Stimulated activated naive B cell treated with anti-CD40 and anti-IgM and Interleukin-4, amounts not matched to agents 10 μg/mL and 1 μg/mL and 100 μg/mL, for 72 hours (primary cell): ENCODE results near the gene CD300LD.
A peak's percentile ranks its signal among the peaks of the same experiment; 100 is the strongest.

Source experiments
- ATAC-seq, 2 donors: fragments of 150-1000 bp; cut with Tn5 transposase; replicated peaks; 2 replicates each; pipeline ENCODE4 v1.10.0; 2021; ENCODE audit warnings: moderate library complexity in 1 of 2
- DNase-seq: peaks from one replicate; pipeline ENCODE4 v3.0.0; 2021
- H3K27ac Mint-ChIP-seq: one replicate; pipeline ENCODE4 v1.8.0; 2022; ENCODE audit warnings: mild to moderate bottlenecking, mixed read lengths
- H3K27me3 Mint-ChIP-seq, 2 donors: one replicate each; pipeline ENCODE4 v1.8.0; 2022; ENCODE audit warnings: mixed read lengths in 2 of 2
- H3K36me3 Mint-ChIP-seq, 2 donors: one replicate each; pipeline ENCODE4 v1.8.0; 2022; ENCODE audit warnings: mixed read lengths in 2 of 2, mild to moderate bottlenecking in 1 of 2
- H3K4me1 Mint-ChIP-seq, 2 donors: one replicate each; pipeline ENCODE4 v1.8.0; 2022; ENCODE audit warnings: mixed read lengths in 2 of 2, mild to moderate bottlenecking in 1 of 2
- H3K4me3 Mint-ChIP-seq, 2 donors: one replicate each; pipeline ENCODE4 v1.8.0; 2022; ENCODE audit warnings: mild to moderate bottlenecking in 2 of 2, mixed read lengths in 2 of 2, moderate library complexity in 1 of 2
- H3K9me3 Mint-ChIP-seq, 2 donors: one replicate each; pipeline ENCODE4 v1.8.0; 2022; ENCODE audit warnings: mixed read lengths in 2 of 2, mild to moderate bottlenecking in 1 of 2

Gene CD300LD

DNA sequence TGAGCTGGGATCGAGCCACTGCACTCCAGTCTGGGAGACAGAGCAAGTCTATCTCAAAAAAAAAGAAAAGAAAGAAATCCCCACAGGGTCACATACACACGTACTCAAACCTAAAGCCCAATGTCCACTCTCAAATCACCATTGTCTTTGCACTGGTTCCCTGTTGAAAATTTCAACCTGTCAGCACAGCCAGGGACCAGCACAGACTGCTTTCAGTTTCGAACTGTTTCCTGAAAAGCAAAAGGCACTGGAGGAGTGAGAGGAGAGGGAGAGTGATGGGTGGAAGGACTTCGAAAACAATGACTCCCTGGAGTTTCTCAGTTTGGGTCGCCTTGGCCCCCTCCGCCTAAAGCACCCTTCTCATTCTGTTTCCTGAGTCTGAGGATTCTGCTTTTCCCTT lies 37.2 kb downstream of the CD300LD start:
- Mint-ChIP-seq H3K4me1 (peaks cover 0 to 35% of the 10 kb centered on the region in 2 donors), H3K9me3 (peaks cover 8% of the 10 kb centered on the region in 2 donors), H3K36me3 (peaks cover 4 to 5% of the 10 kb centered on the region in 2 donors), H3K27me3 (peaks cover 5 to 25% of the 10 kb centered on the region in 2 donors), H3K4me3 (no peak overlapping the region), H3K27ac (no peak overlapping the region)
- no peak for DNase-seq
- ATAC-seq, result no peak

DNA sequence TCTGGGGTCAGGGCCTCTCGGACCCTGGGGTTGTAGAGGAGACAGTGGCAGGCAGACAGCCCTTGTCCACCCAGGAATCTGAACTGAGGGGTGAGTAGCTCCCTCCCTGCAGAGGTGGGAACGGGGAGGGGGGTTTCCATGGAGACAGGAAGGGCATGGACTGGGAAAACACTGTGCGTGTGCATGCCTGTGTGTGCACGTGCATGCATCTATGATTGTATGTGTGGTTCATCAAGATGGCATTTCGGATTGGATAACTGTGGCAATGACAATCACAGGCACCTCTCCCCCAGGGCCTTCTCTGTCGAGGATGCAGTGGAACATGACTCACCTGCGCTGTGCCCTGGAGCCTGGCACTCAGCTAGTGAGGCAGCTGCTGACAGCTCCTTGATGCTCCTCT lies 40.0 kb downstream of the CD300LD start:
- H3K4me3 Mint-ChIP-seq, result no peak overlapping the region
- H3K27ac Mint-ChIP-seq, result no peak overlapping the region
- peaks cover 4 to 5% of the 10 kb centered on the region in 2 donors for H3K9me3 Mint-ChIP-seq
- peaks cover 0 to 4% of the 10 kb centered on the region in 2 donors for H3K36me3 Mint-ChIP-seq
- DNase-seq, result no peak
- peaks cover 17 to 35% of the 10 kb centered on the region in 2 donors for H3K27me3 Mint-ChIP-seq
- H3K4me1 Mint-ChIP-seq, result peaks cover 2 to 17% of the 10 kb centered on the region in 2 donors
- no peak for ATAC-seq

GRCh38 chr17:74550602-74551001 lies 41.5 kb downstream of the CD300LD start:
- Mint-ChIP-seq H3K9me3 (no peaks in the 10 kb centered on the region), H3K4me3 (no peak overlapping the region), H3K4me1 (peaks cover 3 to 25% of the 10 kb centered on the region in 2 donors), H3K36me3 (no peaks in the 10 kb centered on the region), H3K27ac (no peak overlapping the region), H3K27me3 (peaks cover 17 to 30% of the 10 kb centered on the region in 2 donors)
- no peak for ATAC-seq
- no peak for DNase-seq

DNA sequence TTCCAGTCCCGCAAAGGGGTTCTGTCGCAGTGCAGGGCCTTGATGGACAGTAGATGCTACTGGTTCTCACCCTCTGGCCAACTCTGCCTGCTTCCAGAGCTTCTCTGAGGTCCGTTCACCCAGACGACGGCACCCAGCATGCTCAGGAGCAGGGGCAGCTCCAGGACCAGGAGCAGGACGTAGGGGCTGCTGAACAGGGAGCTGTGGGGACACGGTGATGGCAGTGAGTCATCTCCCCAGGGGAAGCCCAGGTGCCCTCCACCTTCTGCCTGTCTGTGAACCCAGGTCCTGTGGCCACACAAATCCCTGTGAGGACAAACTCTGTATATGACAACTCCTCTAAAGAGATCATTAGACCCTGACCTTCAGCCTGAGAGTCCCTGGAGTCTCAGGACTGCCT lies 42.7 kb downstream of the CD300LD start:
- DNase-seq (no peak), ATAC-seq (no peak)
- H3K27ac Mint-ChIP-seq, result no peak overlapping the region
- no peaks in the 10 kb centered on the region for H3K9me3 Mint-ChIP-seq
- H3K27me3 Mint-ChIP-seq, result peaks cover 17 to 34% of the 10 kb centered on the region in 2 donors
- no peaks in the 10 kb centered on the region for H3K36me3 Mint-ChIP-seq
- no peak overlapping the region for H3K4me3 Mint-ChIP-seq
- peaks cover 7 to 35% of the 10 kb centered on the region in 2 donors for H3K4me1 Mint-ChIP-seq

DNA sequence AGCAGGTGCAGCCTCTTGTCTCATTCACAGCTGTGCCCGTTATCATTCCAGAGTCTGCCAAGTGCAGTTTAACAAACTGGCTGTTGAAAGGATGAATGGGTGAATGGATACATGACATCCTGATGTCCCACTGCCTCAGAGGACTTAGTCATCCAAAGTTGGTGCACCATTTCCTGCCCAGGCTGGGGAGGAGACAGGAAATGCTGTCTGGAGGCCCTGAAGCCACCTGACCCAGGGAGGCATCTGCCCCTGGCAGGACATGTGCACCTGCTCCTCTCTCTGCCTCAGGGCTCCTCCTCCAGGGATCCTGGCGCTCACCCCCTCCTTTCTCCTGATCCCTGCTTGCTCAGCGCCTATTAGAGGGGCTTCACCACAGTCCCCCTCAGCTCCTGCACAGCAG lies 44.3 kb downstream of the CD300LD start:
- Mint-ChIP-seq H3K4me1 (peaks cover 7 to 35% of the 10 kb centered on the region in 2 donors), H3K27me3 (peaks cover 17 to 35% of the 10 kb centered on the region in 2 donors), H3K9me3 (no peaks in the 10 kb centered on the region), H3K36me3 (no peaks in the 10 kb centered on the region), H3K4me3 (no peak overlapping the region), H3K27ac (no peak overlapping the region)
- ATAC-seq (no peak), DNase-seq (no peak)

DNA sequence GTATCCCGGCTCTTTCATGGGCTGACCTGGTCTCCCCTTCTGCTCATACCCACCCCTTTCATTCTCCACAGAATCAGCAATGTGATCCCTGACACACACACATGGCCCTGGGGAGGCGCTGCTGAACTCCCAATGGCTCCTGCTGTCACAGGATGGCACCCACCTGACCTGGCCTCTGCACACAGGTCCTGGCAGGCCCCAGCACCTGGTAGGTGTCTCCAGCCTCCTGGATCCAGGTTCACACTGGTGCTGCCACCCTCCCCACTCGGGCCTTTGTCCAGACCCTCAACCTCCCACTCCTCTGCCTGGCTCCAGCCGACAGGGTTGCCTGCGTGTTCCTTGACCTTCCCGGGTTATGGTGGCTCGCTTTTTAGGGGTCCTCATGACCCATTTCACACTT lies 44.8 kb downstream of the CD300LD start:
- no peaks in the 10 kb centered on the region for H3K9me3 Mint-ChIP-seq
- DNase-seq (no peak), ATAC-seq (no peak)
- H3K36me3 Mint-ChIP-seq, result no peaks in the 10 kb centered on the region
- no peak overlapping the region for H3K4me3 Mint-ChIP-seq
- H3K27me3 Mint-ChIP-seq, result peaks cover 17 to 34% of the 10 kb centered on the region in 2 donors
- no peak overlapping the region for H3K27ac Mint-ChIP-seq
- H3K4me1 Mint-ChIP-seq, result peaks cover 7 to 30% of the 10 kb centered on the region in 2 donors

- DNase-seq (no peak), ATAC-seq (no peak)
- no peaks in the 10 kb centered on the region for H3K9me3 Mint-ChIP-seq
- H3K27ac Mint-ChIP-seq, result no peak overlapping the region
- peaks cover 7 to 30% of the 10 kb centered on the region in 2 donors for H3K4me1 Mint-ChIP-seq
- H3K4me3 Mint-ChIP-seq, result no peak overlapping the region
- no peaks in the 10 kb centered on the region for H3K36me3 Mint-ChIP-seq
- H3K27me3 Mint-ChIP-seq, result peaks cover 17 to 32% of the 10 kb centered on the region in 2 donors
Measured at GRCh38 chr17:74546586-74546985, 45.5 kb downstream of the CD300LD start.

GRCh38 chr17:74545843-74546230 lies 46.2 kb downstream of the CD300LD start, which contains the start of gene CD300C:
Gene CD300C (minus strand): TSS chr17:74546115. CDS start chr17:74545782, 333 bp downstream.
- peaks cover 7 to 30% of the 10 kb centered on the region in 2 donors for H3K4me1 Mint-ChIP-seq
- peaks cover 14 to 31% of the 10 kb centered on the region in 2 donors for H3K27me3 Mint-ChIP-seq
- ATAC-seq (peak; percentile 84), DNase-seq (no peak)
- H3K27ac Mint-ChIP-seq, result no peak within 1 kb of the TSS
- no peaks in the 10 kb centered on the region for H3K36me3 Mint-ChIP-seq
- H3K9me3 Mint-ChIP-seq, result no peaks in the 10 kb centered on the region
- H3K4me3 Mint-ChIP-seq, result no peak within 1 kb of the TSS

DNA sequence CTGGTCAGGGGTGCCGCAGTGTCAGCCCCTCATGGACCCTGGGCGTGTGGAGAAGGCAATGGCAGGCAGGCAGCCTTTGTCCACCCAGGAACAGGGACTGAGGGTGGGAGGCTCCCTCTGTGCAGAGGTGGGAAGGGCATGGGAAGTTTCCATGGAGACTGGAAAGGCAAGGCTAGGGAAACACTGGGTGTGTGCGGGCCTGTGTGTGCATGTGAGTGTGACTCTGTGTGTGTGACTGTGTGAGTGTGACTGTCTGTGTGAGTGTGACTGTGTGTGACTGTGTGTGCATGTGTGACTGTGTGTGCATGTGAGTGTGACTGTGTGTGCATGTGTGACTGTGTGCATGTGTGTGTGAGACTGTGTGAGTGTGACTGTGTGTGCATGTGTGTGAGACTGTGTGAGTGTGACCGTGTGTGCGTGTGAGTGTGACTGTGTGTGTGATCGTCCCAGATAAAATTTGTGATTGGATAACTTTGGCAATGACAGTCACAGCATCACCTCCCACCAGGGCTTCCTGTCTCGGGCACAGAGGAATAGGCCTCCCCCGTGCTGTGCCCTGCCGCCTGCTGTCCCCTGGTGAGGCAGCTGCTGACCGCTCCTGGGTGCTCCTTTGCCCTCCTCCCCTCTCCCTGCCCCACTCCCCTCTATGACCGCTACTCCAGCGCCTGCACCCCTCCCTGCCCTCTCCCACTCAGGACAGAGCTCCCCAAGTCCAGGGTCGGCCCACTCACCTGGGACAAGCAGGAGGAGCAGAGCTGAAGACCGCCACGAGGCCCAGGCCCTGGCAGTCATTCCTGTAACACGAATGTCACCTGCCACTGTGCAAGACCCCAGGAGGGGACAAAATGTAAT lies 46.9 kb downstream of the CD300LD start:
- Mint-ChIP-seq H3K27me3 (peaks cover 15 to 32% of the 10 kb centered on the region in 2 donors), H3K4me1 (peaks cover 7 to 30% of the 10 kb centered on the region in 2 donors), H3K27ac (no peak overlapping the region), H3K9me3 (no peaks in the 10 kb centered on the region), H3K36me3 (no peaks in the 10 kb centered on the region), H3K4me3 (no peak overlapping the region)
- ATAC-seq (no peak), DNase-seq (no peak)

GRCh38 chr17:74543891-74544760 lies 48.0 kb downstream of the CD300LD start:
- H3K4me1 Mint-ChIP-seq, result peaks cover 7 to 34% of the 10 kb centered on the region in 2 donors
- DNase-seq (no peak), ATAC-seq (no peak)
- H3K27me3 Mint-ChIP-seq, result peaks cover 26 to 39% of the 10 kb centered on the region in 2 donors
- H3K9me3 Mint-ChIP-seq, result no peaks in the 10 kb centered on the region
- H3K27ac Mint-ChIP-seq, result no peak overlapping the region
- no peaks in the 10 kb centered on the region for H3K36me3 Mint-ChIP-seq
- H3K4me3 Mint-ChIP-seq, result no peak overlapping the region

GRCh38 chr17:74543406-74543805 lies 48.7 kb downstream of the CD300LD start:
- no peak for ATAC-seq
- H3K36me3 Mint-ChIP-seq, result no peaks in the 10 kb centered on the region
- peaks cover 19 to 37% of the 10 kb centered on the region in 2 donors for H3K27me3 Mint-ChIP-seq
- no peak for DNase-seq
- H3K27ac Mint-ChIP-seq, result no peak overlapping the region
- no peaks in the 10 kb centered on the region for H3K9me3 Mint-ChIP-seq
- no peak overlapping the region for H3K4me3 Mint-ChIP-seq
- H3K4me1 Mint-ChIP-seq, result peaks cover 7 to 34% of the 10 kb centered on the region in 2 donors

DNA sequence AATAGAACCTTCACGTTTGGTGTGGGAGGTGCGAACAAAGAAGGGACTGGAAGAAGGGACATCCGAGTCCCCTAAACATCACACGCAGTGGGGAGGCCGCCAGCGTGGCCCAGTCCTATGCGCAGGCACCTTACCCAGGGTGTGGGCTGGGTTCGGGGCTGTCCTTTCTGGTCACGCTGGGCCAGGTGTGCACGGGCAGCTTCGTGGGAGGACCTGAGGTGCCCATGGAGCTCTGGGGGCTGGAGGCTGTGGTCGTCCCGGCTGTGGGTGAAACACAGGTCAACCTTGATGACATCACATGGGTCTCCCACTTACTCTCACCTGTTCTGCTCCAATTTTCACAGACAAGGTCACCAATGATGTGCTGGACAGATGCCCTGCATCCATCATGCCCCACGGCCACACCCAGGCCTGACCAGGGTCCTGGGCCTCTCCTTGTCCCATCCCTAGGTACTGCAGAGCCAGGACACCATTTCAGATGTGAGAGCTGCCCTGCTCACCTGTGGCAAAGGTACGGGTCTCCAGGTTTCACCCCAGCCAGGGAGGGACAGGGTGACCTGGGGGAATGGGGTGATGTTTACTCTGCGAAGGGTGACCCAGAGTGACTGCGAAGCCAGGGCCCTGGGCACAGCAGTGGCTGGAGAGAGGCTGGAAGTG lies 49.2 kb downstream of the CD300LD start:
- peaks cover 14 to 32% of the 10 kb centered on the region in 2 donors for H3K27me3 Mint-ChIP-seq
- H3K9me3 Mint-ChIP-seq, result no peaks in the 10 kb centered on the region
- H3K27ac Mint-ChIP-seq, result no peak overlapping the region

GRCh38 chr17:74542166-74542565 lies 49.9 kb downstream of the CD300LD start:
- peaks cover 15 to 32% of the 10 kb centered on the region in 2 donors for H3K27me3 Mint-ChIP-seq
- no peaks in the 10 kb centered on the region for H3K9me3 Mint-ChIP-seq
- H3K36me3 Mint-ChIP-seq, result no peaks in the 10 kb centered on the region
- DNase-seq (no peak), ATAC-seq (no peak)
- H3K27ac Mint-ChIP-seq, result no peak overlapping the region
- peaks cover 6 to 30% of the 10 kb centered on the region in 2 donors for H3K4me1 Mint-ChIP-seq
- no peak overlapping the region for H3K4me3 Mint-ChIP-seq

More for the DNA sequence above, 49.2 kb downstream of the CD300LD start:
- no peak for ATAC-seq
- H3K4me3 Mint-ChIP-seq, result no peak overlapping the region
- no peak for DNase-seq
- peaks cover 6 to 34% of the 10 kb centered on the region in 2 donors for H3K4me1 Mint-ChIP-seq
- no peaks in the 10 kb centered on the region for H3K36me3 Mint-ChIP-seq
